Trophoblast cell (in vitro differentiated cells and primary cell): ENCODE results near the gene PER1.

Source experiments
- DNase-seq, 2 donors: peaks; one replicate each; pipeline ENCODE4 v3.0.0-alpha.2; 2016
- H2AFZ ChIP-seq: 2 replicates; pipeline ENCODE4 v1.6.1; 2013; ENCODE audit warnings: low read length, moderate library complexity, mild to moderate bottlenecking; ENCODE audit not compliant: insufficient read depth, poor library complexity
- H2AK5ac ChIP-seq: 2 replicates; pipeline ENCODE4 v1.6.1; 2013; ENCODE audit warnings: mild to moderate bottlenecking, low read length
- H2BK120ac ChIP-seq: 2 replicates; pipeline ENCODE4 v1.6.1; 2013; ENCODE audit warnings: low read length, mild to moderate bottlenecking, moderate library complexity; ENCODE audit not compliant: insufficient read depth, poor library complexity
- H2BK12ac ChIP-seq: 2 replicates; pipeline ENCODE4 v1.6.1; 2013; ENCODE audit warnings: mild to moderate bottlenecking, low read length, moderate library complexity
- H2BK5ac ChIP-seq: 2 replicates; pipeline ENCODE4 v1.6.1; 2013; ENCODE audit warnings: low read length, low read depth, moderate library complexity, mild to moderate bottlenecking; ENCODE audit not compliant: poor library complexity
- H3K14ac ChIP-seq: 2 replicates; pipeline ENCODE4 v1.6.1; 2013; ENCODE audit warnings: mild to moderate bottlenecking, low read length
- H3K18ac ChIP-seq: 2 replicates; pipeline ENCODE4 v1.6.1; 2013; ENCODE audit warnings: mild to moderate bottlenecking, low read length
- H3K23ac ChIP-seq: 2 replicates; pipeline ENCODE4 v1.6.1; 2013; ENCODE audit warnings: low read length
- H3K27ac ChIP-seq: 2 replicates; pipeline ENCODE4 v1.5.1; 2013; ENCODE audit warnings: low read depth, mild to moderate bottlenecking, inconsistent platforms, low read length, moderate library complexity
- H3K27me3 ChIP-seq: 2 replicates; pipeline ENCODE4 v1.6.1; 2013; ENCODE audit warnings: inconsistent platforms, mild to moderate bottlenecking, low read length, moderate library complexity; ENCODE audit not compliant: insufficient read depth
- H3K36me3 ChIP-seq, 2 experiments: 1 replicate in 1 of 2; 2 replicates in 1 of 2; pipeline ENCODE4 v1.6.1; 2013; ENCODE audit warnings: low read length in 2 of 2, mild to moderate bottlenecking in 2 of 2, moderate library complexity in 1 of 2; ENCODE audit not compliant: insufficient read depth in 2 of 2, control insufficient read depth in 1 of 2
- H3K4ac ChIP-seq: 2 replicates; pipeline ENCODE4 v1.6.1; 2013; ENCODE audit warnings: low read depth, mild to moderate bottlenecking, low read length, moderate library complexity
- H3K4me1 ChIP-seq, 2 experiments: 1 replicate in 1 of 2; 2 replicates in 1 of 2; pipeline ENCODE4 v1.6.1; 2013; ENCODE audit warnings: low read length in 2 of 2, mild to moderate bottlenecking in 2 of 2, moderate library complexity in 1 of 2; ENCODE audit not compliant: insufficient read depth in 2 of 2, control insufficient read depth in 1 of 2
- H3K4me2 ChIP-seq: 2 replicates; pipeline ENCODE4 v1.6.1; 2013; ENCODE audit warnings: inconsistent platforms, mild to moderate bottlenecking, low read length, moderate library complexity
- H3K4me3 ChIP-seq: 2 replicates; pipeline ENCODE4 v1.5.1; 2013; ENCODE audit warnings: mild to moderate bottlenecking, low read depth, low read length, inconsistent platforms
- H3K79me1 ChIP-seq: one replicate; pipeline ENCODE4 v1.6.1; 2013; ENCODE audit warnings: low read length
- H3K79me2 ChIP-seq: 2 replicates; pipeline ENCODE4 v1.6.1; 2013; ENCODE audit warnings: low read length, mild to moderate bottlenecking; ENCODE audit not compliant: control insufficient read depth, insufficient read depth, poor library complexity
- H3K9ac ChIP-seq: 2 replicates; pipeline ENCODE4 v1.6.1; 2013; ENCODE audit warnings: mild to moderate bottlenecking, low read length
- H3K9me3 ChIP-seq: 2 replicates; pipeline ENCODE4 v1.6.1; 2013; ENCODE audit warnings: low read depth, mild to moderate bottlenecking, control low read depth, inconsistent platforms, low read length; ENCODE audit not compliant: insufficient read depth
- H4K12ac ChIP-seq: 2 replicates; pipeline ENCODE4 v1.6.1; 2013; ENCODE audit warnings: low read depth, mild to moderate bottlenecking, low read length, moderate library complexity
- H4K8ac ChIP-seq: 2 replicates; pipeline ENCODE4 v1.6.1; 2013; ENCODE audit warnings: low read depth, mild to moderate bottlenecking, low read length, moderate library complexity
- H4K91ac ChIP-seq: one replicate; pipeline ENCODE4 v1.6.1; 2013; ENCODE audit warnings: low read depth, mild to moderate bottlenecking, low read length, moderate library complexity
- WGBS: extraction: QIAGEN DNeasy Blood & Tissue Kit; methylation state at CpG from one replicate; pipeline ENCODE4 v1.1.7; 2013; ENCODE audit warnings: missing lambda C conversion rate; ENCODE audit not compliant: insufficient read length, insufficient coverage; ENCODE audit errors: extremely low coverage; 5-methylcytosine and 5-hydroxymethylcytosine counted together

Gene PER1

DNA sequence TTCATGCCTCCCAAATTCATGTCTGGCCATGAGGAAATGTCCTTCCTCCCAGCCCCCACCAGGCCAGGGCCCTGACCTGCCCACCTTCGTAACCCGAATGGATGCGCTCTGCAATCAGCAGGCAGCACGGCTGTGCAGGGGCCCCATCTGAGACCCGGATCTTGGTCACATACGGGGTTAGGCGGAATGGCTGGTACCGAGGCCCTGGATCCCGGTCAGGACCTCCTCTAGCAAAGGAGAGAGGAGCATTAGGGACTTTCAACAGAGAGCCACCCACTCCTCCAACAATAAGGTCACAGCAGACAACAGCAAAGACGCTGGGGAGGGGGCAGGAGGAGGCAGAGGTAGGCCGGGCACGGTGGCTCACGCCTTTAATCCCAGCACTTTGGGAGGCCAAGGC, 3.6 kb downstream of the PER1 start:
- no peak overlapping the region for H2AK5ac ChIP-seq
- no peak overlapping the region for H2AFZ ChIP-seq
- no peak for DNase-seq
- no peak overlapping the region for H3K14ac ChIP-seq
- peaks cover 52 to 60% of the 10 kb centered on the region in 2 experiments for H3K36me3 ChIP-seq
- peaks cover 8 to 16% of the 10 kb centered on the region in 2 experiments for H3K4me1 ChIP-seq
- H2BK5ac ChIP-seq = no peak overlapping the region
- H3K27ac ChIP-seq = no peak overlapping the region
- peaks cover 2% of the 10 kb centered on the region for H3K79me2 ChIP-seq
- H3K79me1 ChIP-seq = peaks cover 5% of the 10 kb centered on the region
- H3K27me3 ChIP-seq = no peaks in the 10 kb centered on the region
- H3K23ac ChIP-seq = no peak overlapping the region
- no peak overlapping the region for H4K91ac ChIP-seq
- H3K4ac ChIP-seq = no peak overlapping the region
- H3K4me3 ChIP-seq = no peak overlapping the region
- H4K8ac ChIP-seq = no peak overlapping the region
- H2BK120ac ChIP-seq = no peak overlapping the region
- H3K9ac ChIP-seq = no peak overlapping the region
- no peak overlapping the region for H2BK12ac ChIP-seq
- no peaks in the 10 kb centered on the region for H3K9me3 ChIP-seq
- H3K18ac ChIP-seq = no peak overlapping the region
- no peak overlapping the region for H4K12ac ChIP-seq
- H3K4me2 ChIP-seq = no peak overlapping the region
- WGBS = no CpG with 5 or more reads among the region's 13 CpGs

DNA sequence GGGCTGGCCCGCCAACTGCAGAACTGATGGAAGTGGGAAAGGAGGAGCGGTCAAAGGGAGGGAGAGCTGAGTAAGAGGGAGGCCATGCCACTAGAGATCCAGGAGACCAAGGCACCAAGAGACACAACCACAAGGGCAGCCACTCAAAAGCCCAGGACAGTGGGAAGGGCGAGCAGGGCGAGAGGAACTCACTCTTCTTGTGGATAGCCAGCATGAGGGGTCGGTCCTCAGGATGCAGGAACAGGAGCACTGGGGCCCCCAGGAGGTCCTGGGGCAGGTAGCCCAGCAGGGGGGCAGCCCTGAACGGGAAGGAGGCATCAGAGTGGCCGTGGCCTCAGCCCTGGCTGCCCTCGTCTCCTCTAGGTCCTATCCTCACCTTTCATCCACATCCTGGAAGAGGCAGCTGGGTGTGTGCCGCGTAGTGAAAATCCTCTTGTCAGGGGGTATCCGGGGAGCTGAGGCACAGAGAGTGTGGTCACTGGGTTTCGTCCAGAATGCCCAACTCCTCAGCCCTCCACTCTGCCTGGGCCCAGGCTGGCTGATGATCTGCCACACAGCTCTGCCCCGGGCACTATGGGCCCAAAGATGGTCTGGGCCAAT, 4.3 kb downstream of the PER1 start:
- H3K9me3 ChIP-seq = no peaks in the 10 kb centered on the region
- DNase-seq = no peak
- H3K4me3 ChIP-seq = no peak overlapping the region
- H3K18ac ChIP-seq = no peak overlapping the region
- peaks cover 5% of the 10 kb centered on the region for H3K79me1 ChIP-seq
- no peak overlapping the region for H3K14ac ChIP-seq
- H4K8ac ChIP-seq = no peak overlapping the region
- peaks cover 52 to 60% of the 10 kb centered on the region in 2 experiments for H3K36me3 ChIP-seq
- no peaks in the 10 kb centered on the region for H3K27me3 ChIP-seq
- H3K4ac ChIP-seq = no peak overlapping the region
- H3K4me1 ChIP-seq = peaks cover 8 to 16% of the 10 kb centered on the region in 2 experiments
- WGBS = no CpG with 5 or more reads among the region's 13 CpGs
- no peak overlapping the region for H3K27ac ChIP-seq
- H3K79me2 ChIP-seq = peaks cover 2% of the 10 kb centered on the region
- no peak overlapping the region for H2BK120ac ChIP-seq
- H2AK5ac ChIP-seq = no peak overlapping the region
- no peak overlapping the region for H2BK5ac ChIP-seq
- H4K91ac ChIP-seq = no peak overlapping the region
- no peak overlapping the region for H3K4me2 ChIP-seq
- no peak overlapping the region for H3K23ac ChIP-seq
- no peak overlapping the region for H4K12ac ChIP-seq
- no peak overlapping the region for H2BK12ac ChIP-seq
- no peak overlapping the region for H3K9ac ChIP-seq
- no peak overlapping the region for H2AFZ ChIP-seq

DNA sequence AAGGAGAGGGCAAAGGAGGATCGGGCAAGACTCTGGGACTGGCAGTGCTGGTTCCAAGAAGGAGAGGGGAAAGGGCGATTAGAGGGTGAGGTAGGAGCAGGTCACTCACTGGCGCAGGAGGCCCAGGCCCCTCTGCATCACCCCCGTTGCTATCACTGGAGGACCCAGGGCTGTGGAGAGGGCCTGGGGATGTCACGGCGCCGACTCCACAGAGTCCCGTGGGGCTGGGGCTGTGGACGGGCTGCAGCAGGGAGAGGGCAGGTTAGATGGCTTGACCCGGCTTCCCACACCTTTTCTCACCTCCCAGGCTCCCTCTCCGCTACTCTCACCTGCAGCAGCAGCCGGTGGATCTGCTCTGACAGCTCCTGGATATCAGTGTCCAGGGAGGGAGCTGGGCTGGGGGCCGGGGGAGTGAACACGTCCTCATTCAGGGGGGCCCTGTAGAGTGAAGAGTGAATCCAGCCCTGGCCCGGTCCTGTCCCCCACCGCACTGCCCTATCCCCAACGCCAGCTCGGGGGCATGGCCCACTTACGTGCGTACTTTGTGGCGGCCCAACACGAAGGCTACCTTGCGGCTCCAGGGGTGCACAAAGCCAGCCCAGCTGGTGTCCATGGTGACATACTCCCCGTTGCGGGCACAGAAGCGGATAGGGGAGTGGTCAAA, 4.9 kb downstream of the PER1 start:
- Histone ChIP-seq H3K14ac (no peak overlapping the region), H3K4me1 (peaks cover 5 to 13% of the 10 kb centered on the region in 2 experiments), H2BK12ac (no peak overlapping the region), H3K23ac (no peak overlapping the region), H4K12ac (no peak overlapping the region), H3K79me2 (peaks cover 2% of the 10 kb centered on the region), H3K4ac (no peak overlapping the region), H3K36me3 (peaks cover 58 to 66% of the 10 kb centered on the region in 2 experiments), H2AFZ (no peak overlapping the region), H4K8ac (no peak overlapping the region), H3K4me2 (no peak overlapping the region), H3K4me3 (no peak overlapping the region), H2BK5ac (no peak overlapping the region), H3K79me1 (peaks cover 5% of the 10 kb centered on the region), H3K27me3 (no peaks in the 10 kb centered on the region), H3K9me3 (no peaks in the 10 kb centered on the region), H3K9ac (no peak overlapping the region), H3K27ac (no peak overlapping the region), H2BK120ac (no peak overlapping the region), H2AK5ac (no peak overlapping the region), H4K91ac (no peak overlapping the region), H3K18ac (no peak overlapping the region)
- no peak for DNase-seq
- no CpG with 5 or more reads among the region's 26 CpGs for WGBS

DNA sequence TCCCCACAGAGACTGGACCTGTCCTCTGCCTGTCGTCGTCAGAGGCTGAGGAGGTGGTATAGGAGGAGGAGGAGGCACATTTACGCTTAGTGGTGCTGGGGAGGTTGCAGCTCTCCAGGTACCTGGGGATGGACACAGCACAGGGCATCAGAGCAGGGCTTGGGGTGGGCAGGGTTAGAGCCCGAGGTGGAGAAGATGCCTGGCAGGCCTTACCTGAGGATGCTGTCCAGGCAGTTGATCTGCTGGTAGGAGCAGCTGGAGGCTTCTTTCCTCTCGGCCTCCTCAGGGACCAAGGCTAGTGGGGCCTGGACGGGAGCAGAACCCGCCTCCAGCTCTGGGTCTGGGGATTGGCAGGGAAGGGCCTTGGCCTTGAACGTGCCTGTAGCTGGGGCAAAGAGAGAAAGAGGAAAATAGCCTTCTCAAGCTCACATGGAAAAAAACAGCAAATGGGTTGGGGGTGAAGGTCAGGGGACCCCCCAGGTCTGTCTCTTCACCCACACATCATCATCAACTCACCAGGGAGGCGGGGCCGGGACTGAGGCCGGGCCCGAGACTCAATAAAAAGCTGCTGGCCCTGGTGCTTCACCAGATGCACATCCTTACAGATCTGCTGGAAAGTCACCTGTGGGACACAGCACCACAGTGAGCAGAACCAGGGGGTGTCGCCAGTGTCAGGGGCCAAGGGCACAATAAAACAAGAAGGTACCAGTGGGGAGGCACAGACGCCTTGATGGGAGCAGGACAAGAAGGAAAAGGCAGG, 5.6 kb downstream of the PER1 start:
- no peaks in the 10 kb centered on the region for H3K79me2 ChIP-seq
- peaks cover 5 to 10% of the 10 kb centered on the region in 2 experiments for H3K4me1 ChIP-seq
- no peak overlapping the region for H3K14ac ChIP-seq
- no peak overlapping the region for H3K4me3 ChIP-seq
- H3K4ac ChIP-seq = no peak overlapping the region
- no peak overlapping the region for H4K91ac ChIP-seq
- no peak overlapping the region for H4K8ac ChIP-seq
- H4K12ac ChIP-seq = no peak overlapping the region
- no CpG with 5 or more reads among the region's 14 CpGs for WGBS
- H3K4me2 ChIP-seq = no peak overlapping the region
- H3K27me3 ChIP-seq = no peaks in the 10 kb centered on the region
- H2AFZ ChIP-seq = no peak overlapping the region
- H2BK5ac ChIP-seq = no peak overlapping the region
- H2BK12ac ChIP-seq = no peak overlapping the region
- H2AK5ac ChIP-seq = no peak overlapping the region
- no peak overlapping the region for H3K9ac ChIP-seq
- H2BK120ac ChIP-seq = no peak overlapping the region
- H3K18ac ChIP-seq = no peak overlapping the region
- DNase-seq = no peak
- H3K79me1 ChIP-seq = no peaks in the 10 kb centered on the region
- no peak overlapping the region for H3K27ac ChIP-seq
- H3K9me3 ChIP-seq = no peaks in the 10 kb centered on the region
- no peak overlapping the region for H3K23ac ChIP-seq
- H3K36me3 ChIP-seq = peaks cover 64 to 72% of the 10 kb centered on the region in 2 experiments
